Stomach (tissue), 4 donors: ENCODE measurements around the gene SLC2A8.

ENCODE experiments used
- EP300 ChIP-seq: sonication (generic); formaldehyde crosslinking; IDR thresholded peaks from one replicate; pipeline ENCODE4 v1.6.1; 2017; ENCODE audit warnings: antibody characterized with exemption
- POLR2A ChIP-seq, 4 donors: fragments of 450-650 bp; IDR thresholded peaks; one replicate each; pipeline ENCODE4 v1.6.1; 2016; ENCODE audit warnings: antibody characterized with exemption in 4 of 4, control low read depth in 2 of 4, mild to moderate bottlenecking in 1 of 4, moderate library complexity in 1 of 4
- POLR2AphosphoS5 ChIP-seq, 3 donors: sonication (generic); formaldehyde crosslinking; IDR thresholded peaks; one replicate each; pipeline ENCODE4 v1.6.1; 2016; ENCODE audit warnings: antibody characterized with exemption in 3 of 3
- TF ChIP-seq, protein P1 (sequence below), 7 experiments: fragments of 450-650 bp in 4 of 7; fragments of 200-600 bp in 3 of 7; sonication (generic) in 3 of 7; IDR thresholded peaks; one replicate each; pipeline ENCODE4 v1.5.1; 2016 to 2019; ENCODE audit warnings: antibody characterized with exemption in 7 of 7, control low read depth in 2 of 7, mild to moderate bottlenecking in 1 of 7

DNA sequence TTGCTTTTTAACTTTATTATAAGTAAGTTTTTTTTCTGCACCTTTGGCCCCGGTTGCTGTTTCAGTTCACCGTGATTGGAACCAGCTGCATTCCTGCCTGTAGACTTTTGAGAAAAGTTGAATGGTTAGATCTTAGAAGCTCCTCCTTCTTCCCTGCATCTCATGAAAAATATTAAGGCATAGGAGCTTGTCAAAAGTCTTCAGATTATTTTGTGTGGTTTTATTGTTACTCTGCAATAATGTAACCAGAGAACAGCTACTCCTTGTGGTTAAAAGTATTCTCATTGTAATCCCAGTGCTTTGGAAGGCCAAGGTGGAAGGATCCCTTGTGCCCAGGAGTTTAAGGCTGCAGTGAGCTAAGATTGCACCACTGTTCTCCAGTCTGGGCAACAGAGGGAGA is 3.3 kb upstream of the SLC2A8 start:
- TF ChIP-seq POLR2A (IDR thresholded peaks at IDR 0.05) (no peak), POLR2AphosphoS5 (IDR thresholded peaks at IDR 0.05) (no peak), EP300 (no peak)
- TF ChIP-seq, protein P1, sequence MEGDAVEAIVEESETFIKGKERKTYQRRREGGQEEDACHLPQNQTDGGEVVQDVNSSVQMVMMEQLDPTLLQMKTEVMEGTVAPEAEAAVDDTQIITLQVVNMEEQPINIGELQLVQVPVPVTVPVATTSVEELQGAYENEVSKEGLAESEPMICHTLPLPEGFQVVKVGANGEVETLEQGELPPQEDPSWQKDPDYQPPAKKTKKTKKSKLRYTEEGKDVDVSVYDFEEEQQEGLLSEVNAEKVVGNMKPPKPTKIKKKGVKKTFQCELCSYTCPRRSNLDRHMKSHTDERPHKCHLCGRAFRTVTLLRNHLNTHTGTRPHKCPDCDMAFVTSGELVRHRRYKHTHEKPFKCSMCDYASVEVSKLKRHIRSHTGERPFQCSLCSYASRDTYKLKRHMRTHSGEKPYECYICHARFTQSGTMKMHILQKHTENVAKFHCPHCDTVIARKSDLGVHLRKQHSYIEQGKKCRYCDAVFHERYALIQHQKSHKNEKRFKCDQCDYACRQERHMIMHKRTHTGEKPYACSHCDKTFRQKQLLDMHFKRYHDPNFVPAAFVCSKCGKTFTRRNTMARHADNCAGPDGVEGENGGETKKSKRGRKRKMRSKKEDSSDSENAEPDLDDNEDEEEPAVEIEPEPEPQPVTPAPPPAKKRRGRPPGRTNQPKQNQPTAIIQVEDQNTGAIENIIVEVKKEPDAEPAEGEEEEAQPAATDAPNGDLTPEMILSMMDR (IDR thresholded peaks at IDR 0.05): no peak
